Heart left ventricle (tissue), 16 donors: ENCODE measurements around the gene NAA80. TPM values are rescaled to one million over a fixed set of nuclear protein-coding genes. Genes with fewer than 3 reads are reported as not detected.

Source experiments
- ATAC-seq, 4 donors: fragments of 200-7000 bp; cut with Tn5 transposase; one replicate each; pipeline ENCODE4 v1.9.1; 2020 to 2022; ENCODE audit warnings: moderate library complexity in 4 of 4, mild to moderate bottlenecking in 3 of 4, moderate number of reproducible peaks in 1 of 4
- DNase-seq, 5 donors: peaks; one replicate each; pipeline ENCODE4 v3.0.0-alpha.2; 2020
- H3K27ac ChIP-seq, 12 donors: fragments of 200-600 bp; sonication (generic) in 4 of 12; one replicate each; pipeline versions ENCODE4 v1.5.0 to v1.8.0; 2016 to 2022; ENCODE audit warnings: mild to moderate bottlenecking in 2 of 12
- H3K27me3 ChIP-seq, 9 donors: fragments of 200-600 bp; sonication (generic) in 2 of 9; one replicate each; pipeline versions ENCODE4 v1.5.1 to v1.8.0; 2016 to 2022; ENCODE audit warnings: mild to moderate bottlenecking in 3 of 9
- H3K36me3 ChIP-seq, 9 donors: fragments of 200-600 bp; sonication (generic) in 2 of 9; one replicate each; pipeline versions ENCODE4 v1.5.0 to v1.8.0; 2018 to 2022; ENCODE audit warnings: mild to moderate bottlenecking in 2 of 9
- H3K4me1 ChIP-seq, 12 donors: fragments of 200-600 bp; sonication (generic) in 4 of 12; one replicate each; pipeline versions ENCODE4 v1.5.0 to v1.8.0; 2016 to 2022; ENCODE audit warnings: mild to moderate bottlenecking in 3 of 12
- H3K4me3 ChIP-seq, 12 donors: fragments of 200-600 bp; sonication (generic) in 4 of 12; one replicate each; pipeline versions ENCODE4 v1.5.0 to v1.8.0; 2017 to 2022; ENCODE audit warnings: mild to moderate bottlenecking in 9 of 12, moderate library complexity in 4 of 12
- H3K9me3 ChIP-seq, 12 donors: fragments of 200-600 bp; sonication (generic) in 4 of 12; one replicate each; pipeline versions ENCODE4 v1.5.0 to v1.8.0; 2016 to 2022; ENCODE audit warnings: mild to moderate bottlenecking in 1 of 12
- POLR2A ChIP-seq, 2 donors: fragments of 450-650 bp; IDR thresholded peaks; one replicate each; pipeline ENCODE4 v1.6.1; 2017; ENCODE audit warnings: antibody characterized with exemption in 2 of 2, mild to moderate bottlenecking in 2 of 2, moderate library complexity in 2 of 2
- WGBS, 4 donors: extraction: QIAGEN DNeasy Blood & Tissue Kit in 2 of 4; methylation state at CpG; one replicate each; pipeline versions ENCODE4 v1.1.5 to v1.1.7; 2013 to 2018; 5-methylcytosine and 5-hydroxymethylcytosine counted together
- intact Hi-C, 10 donors: fragments of 100-400 bp; cut with DNase I; formaldehyde crosslinking; loops; one replicate each; pipeline versions ENCODE4 v1.11.1 to v1.14.2; 2022
- polyA plus RNA-seq, 2 donors: library from polyadenylated mRNA; stranded (reverse); fragments of 200-250 nt; gene quantifications; one replicate each; pipeline ENCODE4 v1.2.3, GENCODE V29; 2013
- total RNA-seq, 9 donors: library from RNA; depleted of rRNA in 2 of 9; stranded (reverse); fragments of >200 nt in 2 of 9; fragmentation: NEBNext Ultra II Directional in 3 of 9; extraction: Animal tissue kit (Norgen Biotek cat#: 25700) in 3 of 9; gene quantifications; one replicate each; pipeline versions ENCODE4 v1.1.0 to v1.2.4, GENCODE V29; 2016 to 2023
- TF ChIP-seq, protein P1 (sequence below), 12 donors: fragments of 200-600 bp; sonication (generic) in 4 of 12; IDR thresholded peaks; one replicate each; pipeline versions ENCODE4 v1.5.0 to v1.8.0; 2018 to 2022; ENCODE audit warnings: antibody characterized with exemption in 12 of 12, mild to moderate bottlenecking in 5 of 12
- donor health status: ischemic (EF 13 %, LVEDD 7.1; RV severe dilation, severe dysfunction).
- donor health status: healthy with polysubstance abuse.
- donor health status: DM: no; HTN: yes; CAD: no.
- donor health status: DM: no; HTN: no; CAD: no.
- donor health status: ischemic (EF 25% LVEDD 6.9; RV normal size, moderate dysfunction).
- donor health status: ischemic (EF 25% LVEDD 5.7; RV mildly dilated, moderate dysfunction).
- donor health status: healthy.
- donor health status: DM: yes; HTN: yes; CAD: no.
- donor health status: ischemic (EF 35%, LVEDD 5.7; RV mildly dilated, moderate dysfunction).
- donor health status: nonischemic (EF 11% LVEDD 7.7; RV severe dilation, severe dysfunction).
- donor health status: DM: yes; HTN: yes; CAD: no.
- donor health status: PGD.
- donor health status: ischemic (EF 29% LVEDD 5.4; RV normal size, mild dysfunction).
- donor health status: nonischemic (EF 23%, LVEDD 6.1; RV moderate dilation, normal function).

The NAA80 gene
- total and polyA plus RNA-seq, 11 donors: 5.0 to 13.9 (median 9.8) TPM

- DNase-seq (peak; percentile 70 to 87 (median 80)), ATAC-seq (peak; percentile 4 to 20 (median 8))
- 8 to 47% (median 32%) methylated on average over 3 to 4 of the region's 4 CpGs for WGBS, 4 donors
- peak overlapping the region; percentile 93 to 99 (median 98) for H3K27ac ChIP-seq
- TF ChIP-seq POLR2A (IDR thresholded peaks at IDR 0.05): no peak
- TF ChIP-seq, protein P1, sequence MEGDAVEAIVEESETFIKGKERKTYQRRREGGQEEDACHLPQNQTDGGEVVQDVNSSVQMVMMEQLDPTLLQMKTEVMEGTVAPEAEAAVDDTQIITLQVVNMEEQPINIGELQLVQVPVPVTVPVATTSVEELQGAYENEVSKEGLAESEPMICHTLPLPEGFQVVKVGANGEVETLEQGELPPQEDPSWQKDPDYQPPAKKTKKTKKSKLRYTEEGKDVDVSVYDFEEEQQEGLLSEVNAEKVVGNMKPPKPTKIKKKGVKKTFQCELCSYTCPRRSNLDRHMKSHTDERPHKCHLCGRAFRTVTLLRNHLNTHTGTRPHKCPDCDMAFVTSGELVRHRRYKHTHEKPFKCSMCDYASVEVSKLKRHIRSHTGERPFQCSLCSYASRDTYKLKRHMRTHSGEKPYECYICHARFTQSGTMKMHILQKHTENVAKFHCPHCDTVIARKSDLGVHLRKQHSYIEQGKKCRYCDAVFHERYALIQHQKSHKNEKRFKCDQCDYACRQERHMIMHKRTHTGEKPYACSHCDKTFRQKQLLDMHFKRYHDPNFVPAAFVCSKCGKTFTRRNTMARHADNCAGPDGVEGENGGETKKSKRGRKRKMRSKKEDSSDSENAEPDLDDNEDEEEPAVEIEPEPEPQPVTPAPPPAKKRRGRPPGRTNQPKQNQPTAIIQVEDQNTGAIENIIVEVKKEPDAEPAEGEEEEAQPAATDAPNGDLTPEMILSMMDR (IDR thresholded peaks at IDR 0.05): peak; percentile 76 to 92 (median 86)
- no peaks in the 10 kb centered on the region for H3K9me3 ChIP-seq
- H3K4me1 ChIP-seq: peaks cover 5 to 72% (median 52%) of the 10 kb centered on the region in 12 donors
- H3K36me3 ChIP-seq: peaks cover 0 to 30% (median 23%) of the 10 kb centered on the region in 9 donors
- no peaks in the 10 kb centered on the region for H3K27me3 ChIP-seq
- peak overlapping the region in 4 of 12 donors; percentile 4 to 10 (median 6) for H3K4me3 ChIP-seq
- intact Hi-C loops: loop anchor here in 9 of 10 donors (1.0 to 10.0 kb wide), 9 partner anchors 32 to 132 kb away; partner anchors contain the start of genes GNAI2 (in 3 of the 9), LSMEM2 (in 2 of the 9), GNAT1 (in 1 of the 9) and IFRD2 (in 1 of the 9)
Measured at GRCh38 chr3:50324351-50325112, 25.3 kb upstream of the NAA80 start.

GRCh38 chr3:50323614-50324199, 24.5 kb upstream of the NAA80 start:
- H3K4me3 ChIP-seq: peak overlapping the region in 10 of 12 donors; percentile 27 to 97 (median 90)
- H3K27me3 ChIP-seq: no peaks in the 10 kb centered on the region
- WGBS, 4 donors: 40 to 56% (median 43%) methylated on average over 4 to 5 of the region's 5 CpGs
- intact Hi-C loops: loop anchor here in 9 of 10 donors (1.0 to 10.0 kb wide), 9 partner anchors 20 to 131 kb away; partner anchors contain the start of genes GNAI2 (in 3 of the 9), LSMEM2 (in 2 of the 9), GNAT1 (in 1 of the 9) and HYAL1 (in 1 of the 9)
- TF ChIP-seq, protein P1 (IDR thresholded peaks at IDR 0.05): peak in 4 of 12 donors; percentile 6 to 17 (median 10)
- TF ChIP-seq POLR2A (IDR thresholded peaks at IDR 0.05): no peak
- peak; percentile 82 to 89 (median 84) for DNase-seq
- H3K36me3 ChIP-seq: peaks cover 0 to 33% (median 26%) of the 10 kb centered on the region in 9 donors
- peak overlapping the region; percentile 93 to 99 (median 98) for H3K27ac ChIP-seq
- peaks cover 5 to 80% (median 57%) of the 10 kb centered on the region in 12 donors for H3K4me1 ChIP-seq
- H3K9me3 ChIP-seq: no peaks in the 10 kb centered on the region
- peak; percentile 6 to 62 (median 32) for ATAC-seq

DNA sequence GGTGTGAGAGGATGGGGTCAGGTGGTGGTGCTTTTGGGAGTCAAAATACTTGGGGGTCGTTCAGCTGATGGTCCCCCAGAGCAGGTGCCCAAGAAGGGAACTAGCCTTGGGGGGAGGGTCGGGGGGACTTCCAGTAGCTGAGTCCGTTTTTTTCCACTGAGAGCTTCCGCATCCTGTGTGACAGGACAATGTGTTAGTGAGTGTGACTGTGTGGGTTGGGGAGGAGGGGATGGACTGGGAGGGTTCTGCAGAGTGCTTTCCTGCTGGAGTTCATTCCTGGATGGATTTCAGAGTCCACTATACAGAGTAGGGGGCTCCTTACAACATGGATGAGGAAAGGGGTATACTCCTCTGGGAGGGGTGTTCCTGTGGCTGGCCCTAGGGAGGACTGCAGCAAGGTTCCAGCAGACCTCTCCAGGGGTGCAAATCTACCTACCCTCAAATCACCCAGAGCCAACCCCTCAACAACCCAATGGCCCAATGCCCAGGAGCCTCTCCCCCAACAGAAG, 23.9 kb upstream of the NAA80 start:
- TF ChIP-seq, protein P1 (IDR thresholded peaks at IDR 0.05): no peak
- no peak for TF ChIP-seq POLR2A (IDR thresholded peaks at IDR 0.05)
- DNase-seq (peak in 4 of 5 donors; percentile 57 to 79 (median 76)), ATAC-seq (peak; percentile 1 to 52 (median 13))
- 36 to 48% (median 39%) methylated on average over 4 of the region's 4 CpGs for WGBS, 4 donors
- no peaks in the 10 kb centered on the region for H3K27me3 ChIP-seq
- H3K9me3 ChIP-seq: no peaks in the 10 kb centered on the region
- peaks cover 0 to 39% (median 32%) of the 10 kb centered on the region in 9 donors for H3K36me3 ChIP-seq
- H3K4me3 ChIP-seq: peak overlapping the region in 10 of 12 donors; percentile 70 to 97 (median 90)
- H3K27ac ChIP-seq: peak overlapping the region; percentile 93 to 99 (median 98)
- intact Hi-C loops: loop anchor here in 7 of 10 donors (1.0 to 10.0 kb wide), 7 partner anchors 20 to 131 kb away; partner anchors contain the start of genes GNAI2 (in 3 of the 7), LSMEM2 (in 2 of the 7), GNAT1 (in 1 of the 7) and HYAL1 (in 1 of the 7)
- H3K4me1 ChIP-seq: peaks cover 5 to 80% (median 58%) of the 10 kb centered on the region in 12 donors
